Measurements from ENCODE around the gene KRT23. TPM values are rescaled to one million over a fixed set of nuclear protein-coding genes. Genes with fewer than 3 reads are reported as not detected.

KRT23 gene
- polyA plus RNA-seq, 1 donor from 2014 or later = 0.37 TPM

- Histone ChIP-seq H3K9ac (ENCODE audit: low read length) (no peak within 1 kb of the TSS), H3K9me3 (ENCODE audit: low read length) (no peaks in the 10 kb centered on the region), H3K4me2 (ENCODE audit: low read length) (no peak within 1 kb of the TSS), H3K27ac (ENCODE audit: low read length) (no peak within 1 kb of the TSS), H4K20me1 (ENCODE audit: insufficient read depth) (no peaks in the 10 kb centered on the region), H3K9me2 (ENCODE audit: insufficient read depth, low read length) (no peaks in the 10 kb centered on the region), H2AFZ (ENCODE audit: low read depth, low read length) (no peak within 1 kb of the TSS), H3K4me3 (ENCODE audit: low read length) (no peak within 1 kb of the TSS), H3K79me2 (replicated peaks; ENCODE audit: insufficient read depth, low read length) (no peaks in the 10 kb centered on the region), H3F3A (ENCODE audit: insufficient read depth, low read length, poor library complexity, severe bottlenecking) (no peaks in the 10 kb centered on the region), H3K27me3 (ENCODE audit: insufficient read depth, low read depth, low read length) (no peaks in the 10 kb centered on the region), H3K36me3 (ENCODE audit: insufficient read depth, low read length) (no peaks in the 10 kb centered on the region)
- no peak for TF ChIP-seq SMC3 (conservative IDR thresholded peaks at IDR 0.05; ENCODE audit: poor library complexity)
- no peak for TF ChIP-seq EP300 (conservative IDR thresholded peaks at IDR 0.05; ENCODE audit: poor library complexity, severe bottlenecking)
- TF ChIP-seq RAD21 (conservative IDR thresholded peaks at IDR 0.05) = no peak
- TF ChIP-seq EZH2 (IDR thresholded peaks at IDR 0.05; ENCODE audit: borderline replicate concordance, insufficient read depth, low read length, poor library complexity, severe bottlenecking) = no peak
- no peak for TF ChIP-seq POLR2AphosphoS5 (IDR thresholded peaks at IDR 0.05)
- TF ChIP-seq MXI1 (conservative IDR thresholded peaks at IDR 0.05; ENCODE audit: poor library complexity, severe bottlenecking) = no peak
- TF ChIP-seq CTCF (IDR thresholded peaks at IDR 0.05; ENCODE audit: poor library complexity, severe bottlenecking) = no peak
- no peak for TF ChIP-seq TAF1 (IDR thresholded peaks at IDR 0.05; ENCODE audit: low read depth)
- no peak for TF ChIP-seq REST (IDR thresholded peaks at IDR 0.05; ENCODE audit: borderline replicate concordance)
Observed at GRCh38 chr17:40884708-40885512, 52.5 kb downstream of the KRT23 start, which contains the start of gene KRT20. KRT20 (minus strand) TSS chr17:40885242; CDS start chr17:40885185, 57 bp downstream.

GRCh38 chr17:40883626-40884334 lies 53.7 kb downstream of the KRT23 start:
- no peak overlapping the region for H2AFZ ChIP-seq (ENCODE audit: low read depth, low read length)
- no peak for TF ChIP-seq SMC3 (conservative IDR thresholded peaks at IDR 0.05; ENCODE audit: poor library complexity)
- TF ChIP-seq MXI1 (conservative IDR thresholded peaks at IDR 0.05; ENCODE audit: poor library complexity, severe bottlenecking) = no peak
- H3K27ac ChIP-seq (ENCODE audit: low read length) = no peak overlapping the region

More at GRCh38 chr17:40883626-40884334, 53.7 kb downstream of the KRT23 start:
- no peaks in the 10 kb centered on the region for H3K36me3 ChIP-seq (ENCODE audit: insufficient read depth, low read length)
- no peaks in the 10 kb centered on the region for H4K20me1 ChIP-seq (ENCODE audit: insufficient read depth)
- H3K4me2 ChIP-seq (ENCODE audit: low read length) = no peak overlapping the region
- no peak overlapping the region for H3K4me3 ChIP-seq (ENCODE audit: low read length)
- no peaks in the 10 kb centered on the region for H3F3A ChIP-seq (ENCODE audit: insufficient read depth, low read length, poor library complexity, severe bottlenecking)
- H3K9me3 ChIP-seq (ENCODE audit: low read length) = no peaks in the 10 kb centered on the region
- H3K9ac ChIP-seq (ENCODE audit: low read length) = no peak overlapping the region
- H3K9me2 ChIP-seq (ENCODE audit: insufficient read depth, low read length) = no peaks in the 10 kb centered on the region
- H3K27me3 ChIP-seq (ENCODE audit: insufficient read depth, low read depth, low read length) = no peaks in the 10 kb centered on the region
- no peaks in the 10 kb centered on the region for H3K79me2 ChIP-seq (replicated peaks; ENCODE audit: insufficient read depth, low read length)

All from neural cell (in vitro differentiated cells).